Esophagus muscularis mucosa (tissue), 4 donors: ENCODE results near the gene SIRT7.

Experiments used
- CTCF ChIP-seq, 3 experiments: fragments of 200-600 bp in 2 of 3; fragments of 450-650 bp in 1 of 3; sonication (generic) in 2 of 3; IDR thresholded peaks; one replicate each; pipeline ENCODE4 v1.5.1; 2017 to 2019; ENCODE audit warnings: antibody characterized with exemption in 3 of 3, mild to moderate bottlenecking in 2 of 3, moderate library complexity in 1 of 3
- EP300 ChIP-seq: sonication (generic); formaldehyde crosslinking; IDR thresholded peaks from one replicate; pipeline ENCODE4 v1.6.1; 2017; ENCODE audit warnings: antibody characterized with exemption
- POLR2A ChIP-seq: fragments of 450-650 bp; IDR thresholded peaks from one replicate; pipeline ENCODE4 v1.6.1; 2017; ENCODE audit warnings: antibody characterized with exemption, moderate library complexity, mild to moderate bottlenecking, low read depth
- POLR2AphosphoS5 ChIP-seq, 2 donors: sonication (generic); formaldehyde crosslinking; IDR thresholded peaks; one replicate each; pipeline ENCODE4 v1.6.1; 2017; ENCODE audit warnings: antibody characterized with exemption in 2 of 2

- TF ChIP-seq CTCF (IDR thresholded peaks at IDR 0.05) (peak; percentile 76 to 97 (median 86)), POLR2A (no peak), POLR2AphosphoS5 (IDR thresholded peaks at IDR 0.05) (no peak), EP300 (no peak)
Observed at GRCh38 chr17:81869221-81870130, 48.5 kb downstream of the SIRT7 start.
